ENCODE measurements around the gene PLPPR5. TPM values are rescaled to one million over a fixed set of nuclear protein-coding genes. Genes with fewer than 3 reads are reported as not detected.

Gene PLPPR5
- total and polyA plus RNA-seq, 10 of the 15 experiments (the other 5 are each of a cell fraction or from before 2014, with no cell fraction given) = under 0.01 to 0.11 (median 0.02) TPM; not detected in 7

- TF ChIP-seq RCOR1 (conservative IDR thresholded peaks at IDR 0.05; ENCODE audit: low read depth, low read length) = no peak
- no peak for TF ChIP-seq EED (IDR thresholded peaks at IDR 0.05; ENCODE audit: low read depth)
- no peak for TF ChIP-seq ZZZ3 (IDR thresholded peaks at IDR 0.05; ENCODE audit: control insufficient read depth, insufficient read length, low read depth)
- TF ChIP-seq NFXL1 (IDR thresholded peaks at IDR 0.05; ENCODE audit: borderline replicate concordance) = no peak
- TF ChIP-seq PKNOX1 (IDR thresholded peaks at IDR 0.05) = no peak
- TF ChIP-seq SIX5 (IDR thresholded peaks at IDR 0.05; ENCODE audit: low read depth, low read length, severe bottlenecking) = no peak
- in situ Hi-C loops (cut with MboI) = no loop called here
- RAD21 ChIA-PET (ENCODE audit: unreplicated experiment) = no interaction called here
- Histone ChIP-seq H3K36me3 (ENCODE audit: control insufficient read depth in 2 of 2, insufficient read depth in 2 of 2, low read length in 1 of 2) (no peaks in the 10 kb centered on the region), H3K4me1 (ENCODE audit: control insufficient read depth, insufficient read depth, low read length) (0 out of 2 replicates have a peak, but pooled peaks cover 4% of the 10 kb centered on the region), H3K4me3 (no peak overlapping the region), H3K27ac (ENCODE audit: control insufficient read depth, insufficient read depth) (no peak overlapping the region), H3K9me3 (replicated peaks; ENCODE audit: control insufficient read depth, insufficient read depth, low read length) (no peaks in the 10 kb centered on the region; the same call in 2 of the 3 replicates), H3K9ac (ENCODE audit: control insufficient read depth, insufficient read depth, low read length) (no peak overlapping the region), H3K27me3 (replicated peaks in 1 of 2; ENCODE audit: control insufficient read depth in 2 of 2, insufficient read depth in 2 of 2, low read length in 1 of 2) (no peaks in the 10 kb centered on the region), H4K20me1 (ENCODE audit: control insufficient read depth, insufficient read depth) (no peaks in the 10 kb centered on the region), H3K79me2 (ENCODE audit: control insufficient read depth, insufficient read depth, low read length) (no peaks in the 10 kb centered on the region), H2AFZ (ENCODE audit: control insufficient read depth, low read depth, low read length) (no peak overlapping the region), H3K4me2 (ENCODE audit: control insufficient read depth, insufficient read depth) (no peak overlapping the region)
- FAIRE-seq (no peak), DNase-seq (ENCODE audit: low read depth, low spot score) (no peak), ATAC-seq (no peak)
- intact Hi-C loops (cut with micrococcal nuclease; ENCODE audit: unreplicated experiment) = no loop called here
- WGBS (ENCODE audit: insufficient coverage, insufficient replicate concordance, low lambda C conversion rate, missing lambda C conversion rate) = 46% methylated on average over 2 of the region's 2 CpGs
- CTCF ChIA-PET = no interaction called here
- no TSS peak for BruUV-seq (replicated peaks)
- SMC1A ChIA-PET (ENCODE audit: uncharacterized antibody, unreplicated experiment) = no interaction called here
- POLR2A ChIA-PET = no interaction called here
These were observed 129.8 kb downstream of the PLPPR5 start for GRCh38 chr1:98874828-98875227.

Measured in GM12878 (cell line).